ENCODE results near the gene TMIGD1.
"Not testable (repeated sequence)": the region's sequence is repeated elsewhere in the genome, so short reads cannot be mapped to it uniquely, and the experiment has no call there.

The TMIGD1 gene

DNA sequence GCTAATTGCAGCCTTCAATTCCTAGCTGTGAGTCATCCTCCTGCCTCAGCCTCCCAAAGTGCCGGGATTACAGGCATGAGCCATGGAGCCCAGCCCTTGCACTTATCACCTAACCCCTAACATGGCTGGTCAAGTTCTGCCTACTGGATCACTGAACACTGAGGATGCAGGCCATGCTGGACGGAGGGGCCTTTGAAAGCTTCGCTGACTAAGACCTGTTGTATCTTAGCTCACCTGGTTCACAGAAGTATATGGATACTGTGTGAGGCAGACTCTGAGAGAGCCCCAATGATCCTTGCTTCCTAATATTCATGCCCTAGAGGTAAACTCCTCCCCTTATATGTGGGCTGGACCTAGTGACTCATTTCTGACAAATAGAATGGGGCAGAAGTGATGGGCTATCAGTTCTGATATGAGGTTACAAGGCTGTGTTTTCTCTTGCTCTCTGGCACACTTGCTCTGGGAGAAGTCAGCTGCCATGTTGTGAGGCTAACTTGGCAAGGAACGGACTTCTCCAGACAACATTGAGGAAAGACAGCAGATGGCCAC, 11.7 kb upstream of the TMIGD1 start:
- DNase-seq (ENCODE audit: low read depth in 1 of 2, low spot score in 1 of 2), result peak in 1 of 2 experiments; percentile 62
- Histone ChIP-seq H3K27ac (replicated peaks) (peak overlapping the region; percentile 66), H3K27me3 (ENCODE audit: insufficient read depth, poor library complexity, severe bottlenecking) (no peaks in the 10 kb centered on the region), H3K4me3 (replicated peaks; ENCODE audit: insufficient read depth, low read length) (no peak overlapping the region)
- TF ChIP-seq GABPA (IDR thresholded peaks at IDR 0.05; ENCODE audit: low read depth) (no peak), SPI1 (IDR thresholded peaks at IDR 0.05; ENCODE audit: borderline replicate concordance, low read depth) (no peak), POLR2AphosphoS5 (IDR thresholded peaks at IDR 0.05; ENCODE audit: low read depth) (no peak)
- TF ChIP-seq, protein P1, sequence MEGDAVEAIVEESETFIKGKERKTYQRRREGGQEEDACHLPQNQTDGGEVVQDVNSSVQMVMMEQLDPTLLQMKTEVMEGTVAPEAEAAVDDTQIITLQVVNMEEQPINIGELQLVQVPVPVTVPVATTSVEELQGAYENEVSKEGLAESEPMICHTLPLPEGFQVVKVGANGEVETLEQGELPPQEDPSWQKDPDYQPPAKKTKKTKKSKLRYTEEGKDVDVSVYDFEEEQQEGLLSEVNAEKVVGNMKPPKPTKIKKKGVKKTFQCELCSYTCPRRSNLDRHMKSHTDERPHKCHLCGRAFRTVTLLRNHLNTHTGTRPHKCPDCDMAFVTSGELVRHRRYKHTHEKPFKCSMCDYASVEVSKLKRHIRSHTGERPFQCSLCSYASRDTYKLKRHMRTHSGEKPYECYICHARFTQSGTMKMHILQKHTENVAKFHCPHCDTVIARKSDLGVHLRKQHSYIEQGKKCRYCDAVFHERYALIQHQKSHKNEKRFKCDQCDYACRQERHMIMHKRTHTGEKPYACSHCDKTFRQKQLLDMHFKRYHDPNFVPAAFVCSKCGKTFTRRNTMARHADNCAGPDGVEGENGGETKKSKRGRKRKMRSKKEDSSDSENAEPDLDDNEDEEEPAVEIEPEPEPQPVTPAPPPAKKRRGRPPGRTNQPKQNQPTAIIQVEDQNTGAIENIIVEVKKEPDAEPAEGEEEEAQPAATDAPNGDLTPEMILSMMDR (IDR thresholded peaks at IDR 0.05; ENCODE audit: insufficient read depth, low read length), result no peak
- TF ChIP-seq, protein P2, sequence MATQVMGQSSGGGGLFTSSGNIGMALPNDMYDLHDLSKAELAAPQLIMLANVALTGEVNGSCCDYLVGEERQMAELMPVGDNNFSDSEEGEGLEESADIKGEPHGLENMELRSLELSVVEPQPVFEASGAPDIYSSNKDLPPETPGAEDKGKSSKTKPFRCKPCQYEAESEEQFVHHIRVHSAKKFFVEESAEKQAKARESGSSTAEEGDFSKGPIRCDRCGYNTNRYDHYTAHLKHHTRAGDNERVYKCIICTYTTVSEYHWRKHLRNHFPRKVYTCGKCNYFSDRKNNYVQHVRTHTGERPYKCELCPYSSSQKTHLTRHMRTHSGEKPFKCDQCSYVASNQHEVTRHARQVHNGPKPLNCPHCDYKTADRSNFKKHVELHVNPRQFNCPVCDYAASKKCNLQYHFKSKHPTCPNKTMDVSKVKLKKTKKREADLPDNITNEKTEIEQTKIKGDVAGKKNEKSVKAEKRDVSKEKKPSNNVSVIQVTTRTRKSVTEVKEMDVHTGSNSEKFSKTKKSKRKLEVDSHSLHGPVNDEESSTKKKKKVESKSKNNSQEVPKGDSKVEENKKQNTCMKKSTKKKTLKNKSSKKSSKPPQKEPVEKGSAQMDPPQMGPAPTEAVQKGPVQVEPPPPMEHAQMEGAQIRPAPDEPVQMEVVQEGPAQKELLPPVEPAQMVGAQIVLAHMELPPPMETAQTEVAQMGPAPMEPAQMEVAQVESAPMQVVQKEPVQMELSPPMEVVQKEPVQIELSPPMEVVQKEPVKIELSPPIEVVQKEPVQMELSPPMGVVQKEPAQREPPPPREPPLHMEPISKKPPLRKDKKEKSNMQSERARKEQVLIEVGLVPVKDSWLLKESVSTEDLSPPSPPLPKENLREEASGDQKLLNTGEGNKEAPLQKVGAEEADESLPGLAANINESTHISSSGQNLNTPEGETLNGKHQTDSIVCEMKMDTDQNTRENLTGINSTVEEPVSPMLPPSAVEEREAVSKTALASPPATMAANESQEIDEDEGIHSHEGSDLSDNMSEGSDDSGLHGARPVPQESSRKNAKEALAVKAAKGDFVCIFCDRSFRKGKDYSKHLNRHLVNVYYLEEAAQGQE (IDR thresholded peaks at IDR 0.05; ENCODE audit: insufficient replicate concordance, low read depth), result no peak

DNA sequence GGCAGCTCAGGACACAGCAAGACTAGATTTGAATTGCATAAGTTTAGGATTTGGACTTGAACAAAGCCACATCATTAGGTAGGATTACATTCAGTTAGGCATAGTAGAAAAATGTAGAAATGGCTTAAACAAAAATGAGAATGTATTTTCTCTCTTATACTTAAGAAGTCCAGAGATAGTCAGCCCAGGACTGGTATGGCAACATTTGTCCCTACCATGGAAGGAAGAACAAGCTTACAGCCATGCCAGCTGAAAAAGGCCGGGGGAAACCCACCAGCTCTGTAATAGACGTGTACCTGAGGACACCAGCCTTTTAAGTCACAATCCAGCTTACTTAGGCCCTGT, 11.2 kb upstream of the TMIGD1 start:
- H3K4me3 ChIP-seq (replicated peaks; ENCODE audit: insufficient read depth, low read length), result no peak overlapping the region
- peak overlapping the region; percentile 66 for H3K27ac ChIP-seq (replicated peaks)
- DNase-seq (ENCODE audit: low read depth in 1 of 2, low spot score in 1 of 2), result no peak
- no peaks in the 10 kb centered on the region for H3K27me3 ChIP-seq (ENCODE audit: insufficient read depth, poor library complexity, severe bottlenecking)
- no peak for TF ChIP-seq GABPA (IDR thresholded peaks at IDR 0.05; ENCODE audit: low read depth)

DNA sequence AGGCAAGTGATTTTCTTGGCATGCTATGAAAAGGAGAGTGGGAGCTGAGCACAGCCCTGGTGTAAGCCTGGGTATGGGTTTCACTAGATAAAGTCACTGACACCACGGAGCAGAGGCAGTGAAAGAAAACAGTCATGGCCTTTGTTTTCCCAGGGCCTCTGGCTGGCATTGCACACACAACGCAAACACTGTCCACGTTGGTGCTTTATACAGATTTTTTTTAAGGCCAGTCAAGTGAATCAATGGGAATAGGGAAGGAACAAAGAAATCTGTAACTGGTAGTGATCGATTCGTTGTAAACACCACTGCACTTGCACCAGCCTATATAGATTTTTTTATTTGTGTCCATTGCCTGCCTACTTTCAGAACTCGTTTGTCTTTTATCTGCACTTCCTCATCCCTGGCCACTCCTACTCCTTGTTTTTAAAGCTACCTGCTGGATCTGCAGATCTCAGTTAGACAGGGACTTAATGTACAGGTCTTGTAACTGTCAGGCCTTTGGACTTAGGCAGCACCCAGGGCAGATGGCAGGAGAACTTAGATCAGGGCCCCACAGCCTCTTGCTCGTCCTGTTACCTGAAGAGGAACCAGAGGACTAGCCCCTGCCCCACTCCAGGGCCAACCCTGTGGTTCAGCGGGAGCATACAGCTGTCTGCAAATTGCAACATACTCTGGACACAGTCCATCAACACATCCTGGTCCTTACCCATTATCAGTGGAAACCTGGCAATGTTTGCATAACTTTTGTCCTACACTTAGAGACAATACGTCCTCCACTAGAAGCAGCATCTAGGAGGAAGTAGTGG, 10.6 kb upstream of the TMIGD1 start:
- TF ChIP-seq POLR2AphosphoS5 (IDR thresholded peaks at IDR 0.05; ENCODE audit: low read depth) (peak; percentile 95), SPI1 (IDR thresholded peaks at IDR 0.05; ENCODE audit: borderline replicate concordance, low read depth) (peak; percentile 92)
- TF ChIP-seq, protein P2 (IDR thresholded peaks at IDR 0.05; ENCODE audit: insufficient replicate concordance, low read depth), result no peak
- peak; percentile 94 to 100 for DNase-seq (ENCODE audit: low read depth in 1 of 2, low spot score in 1 of 2)
- H3K4me3 ChIP-seq (replicated peaks; ENCODE audit: insufficient read depth, low read length), result no peak overlapping the region
- H3K27me3 ChIP-seq (ENCODE audit: insufficient read depth, poor library complexity, severe bottlenecking), result no peaks in the 10 kb centered on the region
- H3K27ac ChIP-seq (replicated peaks), result peak overlapping the region; percentile 66

DNA sequence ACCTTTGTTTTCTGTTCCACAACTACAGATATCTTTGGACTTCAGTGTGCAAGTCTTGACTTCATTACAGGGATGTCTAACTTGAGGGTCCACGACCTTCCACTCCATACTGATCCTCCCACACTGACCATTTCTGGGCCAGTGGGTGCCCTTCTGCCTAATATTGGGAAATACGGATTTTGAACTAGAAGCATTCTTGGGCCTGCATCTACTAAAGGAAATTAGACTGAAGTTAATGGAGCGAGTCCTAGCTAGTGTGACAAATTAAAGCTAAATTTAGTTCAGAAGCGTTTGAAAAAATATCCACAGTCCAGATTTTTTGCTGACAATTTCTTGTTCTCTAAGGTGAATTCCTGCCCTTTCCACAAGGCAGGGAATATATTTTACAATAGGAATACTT, 9.9 kb upstream of the TMIGD1 start:
- DNase-seq (ENCODE audit: low read depth in 1 of 2, low spot score in 1 of 2), result no peak
- TF ChIP-seq, protein P2 (IDR thresholded peaks at IDR 0.05; ENCODE audit: insufficient replicate concordance, low read depth), result no peak
- TF ChIP-seq SPI1 (IDR thresholded peaks at IDR 0.05; ENCODE audit: borderline replicate concordance, low read depth) (no peak), POLR2AphosphoS5 (IDR thresholded peaks at IDR 0.05; ENCODE audit: low read depth) (no peak), GABPA (IDR thresholded peaks at IDR 0.05; ENCODE audit: low read depth) (no peak)
- TF ChIP-seq, protein P1 (IDR thresholded peaks at IDR 0.05; ENCODE audit: insufficient read depth, low read length), result no peak
- peak overlapping the region; percentile 66 for H3K27ac ChIP-seq (replicated peaks)
- H3K27me3 ChIP-seq (ENCODE audit: insufficient read depth, poor library complexity, severe bottlenecking), result no peaks in the 10 kb centered on the region
- H3K4me3 ChIP-seq (replicated peaks; ENCODE audit: insufficient read depth, low read length), result no peak overlapping the region

DNA sequence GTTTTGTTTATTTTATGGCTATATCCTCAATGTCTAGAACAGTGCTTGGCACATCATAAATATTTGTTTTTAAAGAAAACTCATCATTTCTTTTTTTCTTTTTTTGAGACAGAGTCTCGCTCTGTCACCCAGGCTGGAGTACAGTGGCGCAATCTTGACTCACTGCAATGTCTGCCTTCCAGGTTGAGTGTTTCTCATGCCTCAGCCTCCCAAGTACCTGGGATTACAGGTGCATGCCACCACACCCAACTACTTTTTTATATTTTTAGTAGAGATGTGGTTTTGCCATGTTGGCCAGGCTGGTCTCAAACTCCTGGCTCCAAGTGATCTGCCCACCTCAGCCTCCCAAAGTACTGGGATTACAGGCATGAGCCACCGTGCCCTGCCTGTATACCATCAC, 9.4 kb upstream of the TMIGD1 start:
- H3K27ac ChIP-seq (replicated peaks); DNase-seq (ENCODE audit: low read depth in 1 of 2, low spot score in 1 of 2); H3K27me3 ChIP-seq (ENCODE audit: insufficient read depth, poor library complexity, severe bottlenecking); H3K4me3 ChIP-seq (replicated peaks; ENCODE audit: insufficient read depth, low read length): not testable (repeated sequence)
